ENCODE results near the gene HSD17B10.
"Not testable (repeated sequence)": the region's sequence is repeated elsewhere in the genome, so short reads cannot be mapped to it uniquely, and the experiment has no call there.

HSD17B10 gene

DNA sequence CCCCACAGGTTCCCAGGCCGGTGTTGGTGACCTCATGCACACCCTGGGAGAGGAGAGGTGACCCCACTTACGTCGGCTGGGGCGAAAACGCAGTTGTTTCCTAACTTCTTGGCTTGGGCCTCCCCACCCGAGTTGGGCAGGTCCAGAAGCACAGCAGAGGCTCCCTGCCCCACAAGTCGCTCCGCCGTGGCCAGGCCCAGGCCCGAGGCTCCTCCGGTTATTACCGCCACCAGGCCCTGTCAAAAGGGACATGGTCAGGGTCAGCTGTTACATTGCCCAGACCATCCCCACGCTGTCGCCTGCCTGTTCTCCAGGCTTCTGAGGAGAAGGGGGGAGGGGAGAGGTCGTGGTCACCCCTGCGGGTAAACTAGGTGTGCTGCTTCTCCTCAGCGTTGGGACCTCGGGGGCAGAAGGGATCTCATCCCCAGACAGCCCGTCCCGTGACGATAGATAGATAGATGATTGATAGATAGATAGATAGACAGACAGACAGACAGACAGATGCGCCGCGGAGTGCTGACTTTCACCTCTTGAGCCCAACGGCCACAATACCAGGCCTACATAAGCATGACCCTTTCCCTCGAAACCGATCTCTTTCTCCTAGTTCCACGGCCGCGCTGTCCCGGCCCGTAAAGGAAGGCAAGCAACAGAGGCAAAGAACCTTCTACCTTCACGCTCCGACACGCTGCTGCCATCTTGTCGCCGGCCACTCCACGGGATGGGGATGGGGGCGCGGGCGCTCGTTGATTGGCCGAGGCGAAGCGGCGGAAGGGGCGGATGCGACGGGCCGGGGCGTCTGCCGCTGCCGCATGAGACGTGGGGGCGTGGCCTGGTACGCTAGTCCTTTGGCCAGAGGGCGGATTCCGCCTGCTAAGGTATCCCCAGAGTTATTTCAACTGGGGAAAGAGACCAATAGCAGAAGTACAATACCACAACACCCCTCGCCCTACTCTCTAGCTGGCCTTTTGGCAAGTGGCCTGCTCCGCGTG lies at the start of gene HSD17B10:
Gene HSD17B10 (minus strand): TSS at position 720 of the 989 bp plus-strand sequence. CDS start 25 bp downstream, at position 695.
- peak; percentile 80 for DNase-seq (ENCODE audit: low spot score)

DNA sequence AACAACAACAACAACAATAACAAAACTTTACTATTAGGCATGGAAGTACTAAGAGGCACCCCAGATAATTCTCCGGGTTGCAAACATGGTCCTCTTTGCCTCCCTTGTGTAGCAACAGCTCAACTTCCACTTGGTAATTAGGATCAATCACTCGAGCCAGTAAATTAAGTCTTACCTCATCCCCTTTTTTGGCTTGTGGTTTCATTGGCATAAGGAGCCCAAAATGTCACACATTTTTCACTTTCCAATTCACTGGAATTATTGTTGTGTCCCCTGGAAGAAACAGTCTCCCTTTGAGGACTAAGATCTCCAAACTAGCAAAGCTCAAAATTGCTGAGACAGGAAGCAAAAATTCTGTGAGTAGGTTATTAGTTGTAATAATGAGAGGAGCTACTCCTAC lies 49.2 kb upstream of the HSD17B10 start:
- no peak for DNase-seq (ENCODE audit: low spot score)

DNA sequence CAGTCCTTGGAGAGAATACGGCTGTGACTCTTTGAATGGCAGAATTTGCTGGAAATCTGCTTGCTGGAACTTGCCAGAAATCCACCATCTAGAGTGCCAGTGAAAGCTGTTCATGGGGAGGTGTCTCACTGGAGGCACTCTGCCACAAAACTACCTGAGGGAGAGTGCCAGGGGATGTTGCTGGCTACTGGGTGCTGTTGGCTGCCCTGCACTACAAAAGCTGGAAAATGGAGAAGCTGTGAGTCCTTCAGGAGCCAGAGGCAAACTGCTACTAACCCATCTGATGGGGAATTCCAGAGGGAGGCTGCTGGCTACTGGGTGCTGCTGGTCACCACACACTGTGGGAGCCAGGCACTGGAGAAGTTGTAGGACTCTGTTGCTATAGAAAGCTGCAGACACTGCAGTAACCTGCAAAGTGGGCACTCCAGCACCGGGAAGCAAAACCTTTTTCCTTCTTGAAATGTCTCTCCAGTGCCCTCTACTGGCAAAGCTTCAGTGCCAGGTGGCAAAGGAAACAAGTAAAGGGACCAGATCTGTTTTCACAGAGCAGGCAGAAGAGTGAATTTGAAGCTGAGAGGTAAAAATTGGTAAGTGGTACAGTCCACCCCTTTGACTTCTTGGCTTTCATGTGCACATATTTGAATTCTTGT lies 47.8 kb upstream of the HSD17B10 start:
- DNase-seq (ENCODE audit: low spot score): peak; percentile 20

DNA sequence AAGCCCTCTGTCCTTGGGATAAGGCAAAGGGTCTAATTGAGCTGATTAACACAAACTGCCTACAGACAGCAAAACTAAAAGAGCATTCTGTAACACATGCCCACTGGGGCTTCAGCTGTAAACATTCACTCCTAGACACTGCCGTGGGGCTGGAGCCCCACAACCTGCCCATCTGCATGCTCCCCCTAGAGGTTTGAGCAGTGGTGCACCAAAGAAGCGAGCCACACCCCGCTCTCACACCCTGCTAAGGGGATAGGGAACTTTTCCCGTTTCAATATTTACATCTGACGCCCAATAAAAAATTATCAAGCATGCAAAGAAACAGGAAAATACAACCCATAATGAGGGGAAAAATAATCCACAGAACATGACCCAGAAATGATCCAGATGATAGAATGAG lies 46.9 kb upstream of the HSD17B10 start:
- no peak for DNase-seq (ENCODE audit: low spot score)

DNA sequence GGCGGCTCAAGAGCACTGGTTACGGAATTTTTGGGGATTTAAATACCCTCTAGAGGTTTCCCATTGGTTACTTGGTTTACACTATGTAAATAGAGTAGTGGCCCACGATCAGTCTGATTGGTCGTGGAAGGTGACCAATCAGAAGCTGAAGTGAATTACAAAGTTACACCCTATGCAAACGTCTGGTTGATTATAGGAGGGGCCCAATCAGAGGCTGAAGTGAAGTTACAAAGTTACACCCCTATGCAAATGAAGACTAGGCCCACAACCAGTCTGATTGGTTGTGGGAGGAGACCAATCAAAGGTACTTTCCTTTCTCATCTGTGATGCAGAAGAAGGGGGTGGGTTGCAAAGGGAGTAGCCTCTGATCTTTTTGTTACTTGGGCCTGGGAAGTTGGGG lies 45.1 kb upstream of the HSD17B10 start:
- DNase-seq (ENCODE audit: low spot score): no peak

DNA sequence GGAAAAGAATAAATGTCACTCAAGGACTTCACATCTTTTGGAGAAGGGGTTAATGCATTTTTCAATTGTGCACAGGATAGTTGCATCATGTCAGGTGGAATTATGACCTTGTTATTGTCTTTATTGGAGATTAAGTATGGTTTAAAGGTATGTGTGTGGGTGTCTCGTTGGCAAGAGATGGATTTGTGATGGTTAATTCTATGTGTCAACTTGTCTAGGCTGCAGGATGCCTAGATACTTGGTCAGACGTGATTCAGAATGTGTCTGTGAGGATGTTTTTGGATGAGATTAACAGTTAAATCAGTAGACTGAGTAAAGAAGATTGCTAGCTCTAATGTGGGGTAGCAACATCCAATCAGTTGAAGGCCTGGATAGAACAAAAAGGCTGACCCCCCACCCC lies 42.2 kb upstream of the HSD17B10 start:
- no peak for DNase-seq (ENCODE audit: low spot score)

DNA sequence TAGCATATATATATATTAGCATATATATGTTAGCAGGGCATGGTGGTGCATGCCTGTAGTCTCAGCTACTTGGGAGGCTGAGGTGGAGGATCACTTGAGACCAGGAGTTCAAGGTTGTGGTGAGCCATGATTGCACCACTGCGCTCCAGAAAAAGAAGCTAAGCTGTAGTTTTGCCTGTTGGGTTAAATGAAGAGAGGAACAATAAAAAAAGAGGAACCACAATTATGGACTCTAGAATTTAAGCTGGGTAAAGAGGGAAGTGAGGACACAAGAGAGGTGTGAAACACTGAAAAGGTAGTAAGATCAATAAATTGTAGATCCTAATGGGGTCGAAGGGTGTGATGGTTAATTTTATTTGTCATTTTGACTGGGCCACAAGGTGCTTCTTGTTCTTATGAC lies 40.5 kb upstream of the HSD17B10 start:
- no peak for DNase-seq (ENCODE audit: low spot score)

DNA sequence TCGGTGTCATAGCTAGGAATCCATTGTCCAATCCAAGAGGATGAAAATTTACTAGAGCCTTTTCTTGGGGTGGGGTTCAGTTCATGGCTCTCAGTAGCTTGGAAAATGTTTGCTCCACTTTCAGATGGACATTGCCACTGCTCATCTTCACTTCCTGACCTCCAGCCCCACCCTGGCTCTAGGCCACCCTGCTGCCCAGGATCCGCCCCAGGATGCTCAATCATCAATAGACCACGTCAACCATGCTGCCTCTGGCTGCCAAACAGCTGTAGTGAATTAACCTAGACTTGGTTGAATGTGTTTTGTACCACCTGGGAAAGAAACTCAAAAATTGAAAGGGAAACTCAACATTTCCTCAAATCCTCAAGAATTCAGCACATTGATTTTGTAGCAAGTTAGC lies 37.2 kb upstream of the HSD17B10 start:
- no peak for DNase-seq (ENCODE audit: low spot score)

DNA sequence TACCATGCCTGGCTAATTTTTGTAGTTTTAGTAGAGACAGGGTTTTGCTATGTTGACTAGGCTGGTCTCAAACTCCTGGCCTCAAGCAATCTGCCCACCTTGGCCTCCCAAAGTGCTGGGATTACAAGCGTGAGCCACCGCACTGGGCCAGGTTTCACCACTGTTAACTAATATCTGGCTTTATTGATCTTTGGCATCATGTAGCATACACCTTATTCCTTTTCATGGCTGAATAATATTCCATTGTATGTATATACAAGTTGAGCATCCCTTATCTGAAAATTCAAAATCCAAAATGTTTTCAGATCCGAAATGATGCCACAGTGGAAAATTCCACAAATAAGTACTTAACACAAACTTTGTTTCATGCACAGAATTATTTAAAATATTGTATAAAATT lies 34.5 kb upstream of the HSD17B10 start:
- not testable (repeated sequence) for DNase-seq (ENCODE audit: low spot score)

DNA sequence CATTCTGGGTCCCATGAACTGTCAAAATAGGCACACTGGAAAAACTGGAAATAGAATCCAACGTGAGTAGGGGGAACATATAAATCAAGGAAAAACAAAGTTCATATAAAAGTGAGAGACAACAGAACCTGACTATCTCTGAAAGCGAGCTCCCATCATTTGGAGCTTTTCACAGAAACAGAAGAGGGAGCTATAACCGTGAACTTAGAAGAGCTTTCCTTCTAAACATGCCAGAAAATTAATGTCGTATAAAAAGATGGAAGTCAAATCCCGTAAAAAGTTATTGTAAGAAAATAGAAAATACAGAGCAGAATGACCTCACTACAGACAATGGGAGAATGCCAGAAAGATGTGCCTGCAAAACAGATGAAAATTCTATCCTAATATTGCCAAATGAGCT lies 23.9 kb upstream of the HSD17B10 start:
- no peak for DNase-seq (ENCODE audit: low spot score)

DNA sequence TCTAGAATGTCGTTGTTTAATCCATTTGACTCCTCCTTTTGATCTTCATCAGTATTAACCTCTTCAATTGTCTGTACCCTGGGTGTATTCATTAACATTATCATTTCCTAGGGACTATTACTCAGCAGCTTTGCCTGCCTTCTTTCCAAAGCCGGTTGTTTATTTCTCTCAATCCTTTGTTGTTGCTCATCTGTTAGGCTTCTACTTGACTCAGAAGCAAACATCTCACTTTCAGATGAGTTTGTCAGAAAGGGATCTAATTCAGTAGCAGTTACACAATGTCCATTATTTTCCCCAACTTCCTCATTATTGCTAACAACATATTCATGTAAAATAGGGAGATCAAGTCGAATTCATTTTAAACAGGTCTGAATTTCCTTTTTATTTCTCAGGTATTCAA lies 22.1 kb upstream of the HSD17B10 start:
- DNase-seq (ENCODE audit: low spot score): no peak

DNA sequence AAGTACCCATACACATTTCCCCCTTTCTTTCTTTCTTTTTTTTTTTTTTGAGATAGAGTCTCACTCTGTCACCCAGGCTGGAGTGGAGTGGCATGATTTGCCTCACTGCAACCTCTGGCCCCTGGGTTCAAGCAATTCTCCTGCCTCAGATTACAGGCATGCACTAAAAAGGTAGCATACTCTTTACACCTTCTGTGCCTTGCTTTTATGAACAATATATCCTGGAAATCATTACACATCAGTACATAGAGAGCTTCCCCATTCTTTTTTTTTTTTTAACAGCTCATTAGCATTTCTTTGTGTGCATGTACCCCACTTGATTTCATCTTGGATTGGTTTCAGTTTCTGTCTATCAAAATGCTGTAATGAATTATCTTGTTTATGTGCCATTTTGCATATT lies 18.6 kb upstream of the HSD17B10 start:
- no peak for DNase-seq (ENCODE audit: low spot score)

DNA sequence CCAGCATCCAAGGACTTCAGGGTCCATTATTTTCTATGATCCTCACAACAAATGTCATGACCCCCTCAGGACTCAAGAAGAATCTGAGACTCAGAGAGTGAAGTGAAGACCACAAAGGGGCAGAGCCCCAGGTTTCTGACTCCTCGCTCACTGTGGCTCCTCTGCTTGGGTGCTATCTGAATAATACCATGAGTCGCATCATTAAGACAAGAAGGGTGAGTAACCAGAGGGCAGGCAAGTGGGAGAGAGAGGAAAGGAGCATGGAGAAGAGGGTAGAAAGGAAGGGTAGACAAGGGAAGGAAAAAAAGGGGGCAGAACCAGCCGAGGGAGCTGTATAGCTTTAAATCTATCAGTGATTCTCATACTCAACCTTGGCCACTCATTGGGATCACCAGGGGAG lies 15.5 kb upstream of the HSD17B10 start:
- no peak for DNase-seq (ENCODE audit: low spot score)

DNA sequence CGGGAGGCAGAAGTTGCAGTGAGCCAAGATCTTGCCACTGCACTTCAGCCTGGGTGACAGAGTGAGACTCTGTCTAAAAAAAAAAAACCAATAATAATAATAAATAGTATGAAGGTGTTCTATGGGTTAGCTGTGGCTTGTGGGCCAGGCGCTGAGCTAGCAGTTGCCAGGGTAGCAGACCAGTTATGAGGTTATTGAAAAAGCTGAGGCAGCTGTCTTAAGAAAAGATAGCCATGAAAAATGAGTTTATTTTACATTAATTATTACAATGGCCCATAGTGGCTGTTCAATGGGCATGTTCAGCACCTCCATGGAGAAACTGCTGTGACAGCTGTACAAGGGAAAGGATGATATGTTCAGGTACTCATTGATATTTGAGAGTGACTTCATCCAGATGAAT lies 13.3 kb upstream of the HSD17B10 start:
- DNase-seq (ENCODE audit: low spot score): no peak

DNA sequence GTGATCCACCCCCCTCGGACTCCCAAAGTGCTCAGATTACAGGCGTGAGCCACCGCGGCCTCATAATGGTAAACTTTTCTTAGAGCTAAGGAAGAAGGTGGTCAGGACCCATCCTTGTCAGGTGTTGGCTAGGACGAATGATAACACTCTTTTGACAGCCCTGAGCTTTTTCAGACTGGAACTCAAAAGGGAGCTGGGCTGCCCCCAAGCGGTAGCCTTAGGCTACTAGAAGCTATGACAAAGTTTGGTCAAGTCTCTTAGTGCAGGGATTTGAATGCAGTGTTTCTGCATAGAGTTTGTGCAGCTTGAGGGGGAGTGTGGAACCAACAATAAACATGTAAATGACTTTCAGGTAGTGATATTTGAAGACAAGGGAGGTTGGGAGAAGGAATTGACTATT lies 11.8 kb upstream of the HSD17B10 start:
- DNase-seq (ENCODE audit: low spot score): peak; percentile 23

DNA sequence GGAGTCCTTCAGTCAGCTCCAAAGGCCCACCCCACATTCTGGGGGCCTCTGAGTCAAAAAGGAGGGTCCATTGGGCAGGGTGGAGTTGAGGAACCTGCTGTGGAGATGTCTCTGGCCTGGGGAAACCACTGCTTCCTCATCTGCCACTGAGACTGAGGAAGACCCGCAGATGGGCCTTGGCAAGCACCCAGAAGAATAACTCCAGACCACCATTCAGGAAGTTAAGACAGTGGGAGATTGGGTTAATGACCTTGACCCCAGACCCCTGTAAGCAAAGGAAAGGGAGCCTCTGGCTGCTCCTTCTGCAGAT lies 8.1 kb upstream of the HSD17B10 start:
- DNase-seq (ENCODE audit: low spot score): no peak

DNA sequence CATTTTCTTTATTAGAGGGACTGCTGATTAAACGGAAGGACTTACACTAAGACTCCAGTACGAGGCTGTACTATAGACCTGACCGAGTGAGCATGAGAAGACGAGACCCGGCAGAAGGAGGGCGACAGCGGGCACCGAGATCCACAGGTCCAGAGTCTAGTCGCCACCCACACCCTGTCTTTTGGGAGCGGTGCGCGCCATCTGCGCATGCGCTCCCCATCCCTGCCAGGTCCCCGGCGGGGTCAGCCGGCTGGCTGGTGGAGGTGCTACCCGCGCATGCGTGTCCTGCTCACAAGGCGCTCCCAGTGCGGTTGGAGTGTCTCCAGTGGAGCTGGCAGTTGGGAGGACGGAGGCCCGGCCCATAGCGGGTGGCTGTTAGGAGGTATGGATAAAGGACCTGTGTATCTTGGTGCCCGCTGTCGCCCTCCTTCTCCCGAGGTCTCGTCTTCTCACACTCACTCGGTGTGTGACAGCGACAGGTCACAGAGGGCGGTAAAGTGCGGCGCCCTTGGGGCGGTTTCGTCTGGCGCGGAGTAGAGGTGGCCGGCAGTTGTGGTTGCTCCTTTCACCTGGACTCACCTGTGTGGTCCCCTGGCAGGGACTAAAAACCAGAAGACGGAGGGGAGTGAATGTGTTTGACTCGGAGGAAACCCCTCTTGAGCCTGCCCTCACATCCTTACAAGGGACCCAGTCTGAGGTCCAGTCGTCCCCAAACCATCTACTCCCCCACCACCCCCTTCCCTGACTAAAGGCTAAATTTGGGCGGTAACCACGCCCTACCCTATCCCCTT lies 7.6 kb upstream of the HSD17B10 start:
- DNase-seq (ENCODE audit: low spot score): peak; percentile 88

DNA sequence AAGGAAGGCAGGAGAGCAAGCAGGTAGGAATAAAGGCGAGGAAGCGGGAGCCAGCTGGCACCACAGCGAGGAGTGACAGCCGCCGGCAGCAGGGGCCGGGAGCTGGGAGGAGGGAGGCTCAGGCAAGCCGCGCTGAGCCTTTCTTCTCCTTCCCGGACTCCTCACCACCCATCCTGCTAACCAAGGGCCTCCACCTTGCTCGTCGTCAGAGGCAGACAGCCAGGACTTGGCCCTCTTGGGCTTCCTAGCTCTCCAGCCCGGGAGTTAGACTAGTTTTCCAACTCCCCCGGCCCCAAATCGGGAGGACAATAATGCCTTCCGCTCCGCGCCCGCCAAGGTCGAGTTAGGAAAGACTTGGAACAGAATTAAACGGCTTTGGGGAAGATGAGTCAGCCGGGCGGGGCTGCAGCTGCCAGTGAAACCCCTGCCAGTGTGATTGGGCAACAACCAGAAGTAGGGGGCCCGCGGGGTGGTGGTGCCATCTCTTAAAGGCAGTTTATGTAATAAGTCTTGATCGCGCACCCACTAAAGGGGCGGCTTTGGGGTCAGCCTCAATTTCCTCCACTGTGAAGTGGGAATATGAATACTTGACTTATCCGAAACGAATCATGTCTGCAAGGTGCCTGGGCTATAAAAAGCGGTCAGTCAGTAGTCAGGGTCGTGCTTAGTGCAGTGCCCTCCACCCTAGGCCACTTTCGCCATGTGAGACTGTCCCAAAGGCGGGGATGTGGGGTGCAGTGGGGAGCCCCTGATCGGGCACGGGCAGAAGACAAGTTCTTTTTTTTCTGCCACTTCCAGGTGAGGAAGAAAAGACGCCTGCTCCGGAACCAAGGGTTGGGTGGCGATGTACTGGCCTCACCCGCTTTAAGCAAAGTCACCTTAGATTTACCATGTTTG lies 6.7 kb upstream of the HSD17B10 start:
- no peak for DNase-seq (ENCODE audit: low spot score)

DNA sequence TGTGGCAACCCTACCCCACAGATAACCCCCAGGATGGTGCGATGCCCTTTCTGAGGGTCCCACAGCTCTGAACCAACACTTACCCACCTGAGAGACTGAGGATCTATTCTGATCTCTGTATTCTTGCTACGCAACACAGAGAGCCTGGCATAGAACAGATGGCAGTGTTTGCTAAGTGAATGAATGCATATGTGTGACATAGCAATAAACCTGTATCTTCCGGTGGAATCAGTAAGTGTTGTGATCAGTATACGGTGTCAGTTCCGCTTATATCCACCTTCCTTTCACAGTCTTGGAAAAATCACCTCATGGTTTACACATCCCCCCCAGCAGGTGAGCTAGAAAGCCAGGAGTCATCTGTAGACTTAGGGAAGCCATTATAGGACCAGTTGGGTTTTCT lies 5.9 kb upstream of the HSD17B10 start:
- no peak for DNase-seq (ENCODE audit: low spot score)

DNA sequence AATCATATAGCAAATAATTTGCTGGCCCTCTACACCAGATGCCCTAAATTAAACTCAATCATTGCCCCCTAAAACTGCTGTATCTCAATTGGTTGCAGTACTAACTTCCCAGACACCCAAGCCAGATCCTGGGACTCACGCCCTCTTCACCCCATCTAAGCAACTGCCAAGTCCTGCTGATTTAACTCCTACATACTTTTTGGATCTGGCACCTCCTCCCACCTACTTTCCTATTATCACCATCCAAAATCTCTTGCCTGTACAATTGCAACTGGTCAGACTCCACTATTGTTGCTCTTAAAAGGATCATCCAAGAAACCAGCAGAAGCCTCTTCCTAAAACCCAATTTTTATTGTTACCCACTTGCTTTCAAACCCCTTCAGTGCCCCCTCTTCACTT lies 4.7 kb upstream of the HSD17B10 start:
- no peak for DNase-seq (ENCODE audit: low spot score)

DNA sequence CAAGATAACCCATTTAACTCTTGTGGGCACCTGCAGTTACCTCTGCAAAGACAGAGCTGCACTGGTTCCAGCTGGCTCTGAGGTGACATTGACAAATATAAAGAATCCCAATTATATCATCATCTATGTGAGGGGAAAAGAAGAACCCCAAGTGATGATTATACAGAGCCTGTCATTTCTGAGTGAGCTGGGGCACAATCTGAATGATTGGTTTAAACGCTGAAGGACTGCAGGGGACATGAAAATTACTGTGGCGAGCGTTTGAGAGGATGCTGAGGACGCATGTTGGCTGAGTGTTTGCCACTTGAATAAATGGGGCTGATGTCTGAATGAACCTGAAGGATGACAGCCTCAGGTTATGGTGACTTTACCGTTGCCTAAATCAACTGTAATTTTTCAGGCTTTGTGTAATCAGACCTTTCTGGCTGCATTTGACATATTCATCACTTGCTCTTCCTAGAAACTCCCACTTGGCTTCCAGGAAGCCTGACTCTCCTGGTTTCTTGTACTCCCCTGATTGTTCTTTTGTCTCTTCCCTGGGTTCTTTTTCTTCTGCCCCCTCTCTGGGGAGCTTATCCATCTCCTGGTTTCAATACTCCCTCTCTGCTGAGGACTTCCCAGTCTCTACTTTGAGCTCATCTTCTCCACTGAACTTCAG lies 4.1 kb upstream of the HSD17B10 start:
- DNase-seq (ENCODE audit: low spot score): no peak

All from HuH-7.5 (cell line).